Smooth muscle cell (in vitro differentiated cells): ENCODE data around the gene PREPL. TPM values are rescaled to one million over a fixed set of nuclear protein-coding genes. Genes with fewer than 3 reads are reported as not detected.

Source experiments
- DNase-seq: peaks from one replicate; lab custom pipeline; 2025; ENCODE audit not compliant: unreplicated experiment; lab: John Stamatoyannopoulos, UW
- H2AFZ ChIP-seq: fragments of 200-600 bp; sonication (generic); 2 replicates; pipeline ENCODE4 v1.6.0; 2016; ENCODE audit warnings: antibody characterized with exemption, low read depth, mild to moderate bottlenecking
- H3F3A ChIP-seq: fragments of 200-600 bp; sonication (generic); 2 replicates; pipeline ENCODE4 v1.6.0; 2017; ENCODE audit warnings: antibody characterized with exemption, low read depth
- H3K27ac ChIP-seq: fragments of 200-600 bp; sonication (generic); 2 replicates; pipeline ENCODE4 v1.5.1; 2016; ENCODE audit warnings: low read depth, mild to moderate bottlenecking
- H3K27me3 ChIP-seq: fragments of 200-600 bp; sonication (generic); 2 replicates; pipeline ENCODE4 v1.6.1; 2016; ENCODE audit warnings: low read depth, mild to moderate bottlenecking
- H3K36me3 ChIP-seq: fragments of 200-600 bp; sonication (generic); 2 replicates; pipeline ENCODE4 v1.5.1; 2016; ENCODE audit warnings: low read depth
- H3K4me1 ChIP-seq: fragments of 200-600 bp; sonication (generic); 2 replicates; pipeline ENCODE4 v1.5.1; 2016; ENCODE audit warnings: low read depth
- H3K4me2 ChIP-seq: fragments of 200-600 bp; sonication (generic); 2 replicates; pipeline ENCODE4 v1.6.0; 2016; ENCODE audit warnings: mild to moderate bottlenecking
- H3K4me3 ChIP-seq: fragments of 200-600 bp; sonication (generic); 2 replicates; pipeline ENCODE4 v1.5.1; 2016; ENCODE audit warnings: mild to moderate bottlenecking
- H3K79me2 ChIP-seq: fragments of 200-600 bp; sonication (generic); 2 replicates; pipeline ENCODE4 v1.6.0; 2016; ENCODE audit warnings: low read depth, mild to moderate bottlenecking
- H3K9ac ChIP-seq: fragments of 200-600 bp; sonication (generic); 2 replicates; pipeline ENCODE4 v1.6.0; 2016; ENCODE audit warnings: low read depth
- H3K9me3 ChIP-seq: fragments of 200-600 bp; sonication (generic); replicated peaks from 2 replicates; pipeline ENCODE4 v1.5.1; 2016; ENCODE audit warnings: low read depth
- H4K20me1 ChIP-seq: fragments of 200-600 bp; sonication (generic); 2 replicates; pipeline ENCODE4 v1.6.0; 2016; ENCODE audit warnings: low read depth
- CTCF ChIP-seq: fragments of 200-600 bp; sonication (generic); IDR thresholded peaks from 2 replicates; pipeline ENCODE4 v1.5.1; 2017; ENCODE audit warnings: borderline replicate concordance, mild to moderate bottlenecking, antibody characterized with exemption; ENCODE audit not compliant: insufficient read depth, poor library complexity, severe bottlenecking
- WGBS: methylation state at CpG from one replicate; pipeline ENCODE4 v1.1.7; 2016; ENCODE audit warnings: low lambda C conversion rate; 5-methylcytosine and 5-hydroxymethylcytosine counted together
- polyA plus RNA-seq: library from polyadenylated mRNA; unstranded; fragments of >200 nt; fragmentation: Nextera tagmentation; extraction: Ambion mirVana; gene quantifications from 2 replicates; pipeline ENCODE4 v1.2.1, GENCODE V29; 2016
- total RNA-seq: library from RNA; depleted of rRNA; stranded (reverse); fragments of >200 nt; gene quantifications from 2 replicates; pipeline ENCODE4 v1.2.3, GENCODE V29; 2014

Gene PREPL
- total and polyA plus RNA-seq, 2 experiments from 2014 or later: 16.7 to 43.8 TPM

- Histone ChIP-seq H3K9ac (no peak overlapping the region), H3F3A (no peaks in the 10 kb centered on the region), H3K36me3 (no peaks in the 10 kb centered on the region), H3K4me2 (no peak overlapping the region), H3K4me3 (no peak overlapping the region), H4K20me1 (peaks cover 20% of the 10 kb centered on the region), H3K27ac (no peak overlapping the region), H3K4me1 (peaks cover 9% of the 10 kb centered on the region), H2AFZ (no peak overlapping the region), H3K27me3 (no peaks in the 10 kb centered on the region), H3K79me2 (peaks cover 30% of the 10 kb centered on the region), H3K9me3 (no peaks in the 10 kb centered on the region)
- no peak for DNase-seq
- no peak for TF ChIP-seq CTCF
- WGBS: 98% methylated on average over 3 of the region's 3 CpGs
These were observed 2.8 kb downstream of the PREPL start for GRCh38 chr2:44358503-44358902.

GRCh38 chr2:44354761-44355160 lies 6.5 kb downstream of the PREPL start:
- 94% methylated on average over 6 of the region's 6 CpGs for WGBS
- Histone ChIP-seq H2AFZ (no peak overlapping the region), H3K9me3 (no peaks in the 10 kb centered on the region), H3K4me2 (no peak overlapping the region), H3K9ac (no peak overlapping the region), H4K20me1 (peaks cover 46% of the 10 kb centered on the region), H3K27me3 (no peaks in the 10 kb centered on the region), H3K36me3 (no peaks in the 10 kb centered on the region), H3K27ac (no peak overlapping the region), H3F3A (peaks cover 3% of the 10 kb centered on the region), H3K4me3 (no peak overlapping the region), H3K4me1 (no peaks in the 10 kb centered on the region), H3K79me2 (peaks cover 21% of the 10 kb centered on the region)
- TF ChIP-seq CTCF: no peak
- no peak for DNase-seq

GRCh38 chr2:44352510-44352909 lies 8.8 kb downstream of the PREPL start:
- Histone ChIP-seq H2AFZ (no peak overlapping the region), H3K9ac (no peak overlapping the region), H3K27ac (peak overlapping the region; percentile 51), H3K27me3 (no peaks in the 10 kb centered on the region), H3K79me2 (peaks cover 15% of the 10 kb centered on the region), H3K9me3 (no peaks in the 10 kb centered on the region), H4K20me1 (peaks cover 56% of the 10 kb centered on the region), H3K4me2 (no peak overlapping the region), H3K36me3 (no peaks in the 10 kb centered on the region), H3K4me3 (no peak overlapping the region), H3K4me1 (no peaks in the 10 kb centered on the region), H3F3A (peaks cover 3% of the 10 kb centered on the region)
- 95% methylated on average over 1 of the region's 1 CpG for WGBS
- DNase-seq: no peak
- no peak for TF ChIP-seq CTCF

- Histone ChIP-seq H3K79me2 (peaks cover 15% of the 10 kb centered on the region), H4K20me1 (peaks cover 63% of the 10 kb centered on the region), H3K9me3 (no peaks in the 10 kb centered on the region), H3F3A (peaks cover 3% of the 10 kb centered on the region), H3K4me1 (no peaks in the 10 kb centered on the region), H3K27ac (peak overlapping the region; percentile 51), H3K36me3 (no peaks in the 10 kb centered on the region), H3K27me3 (no peaks in the 10 kb centered on the region), H3K4me3 (no peak overlapping the region), H3K4me2 (no peak overlapping the region), H3K9ac (no peak overlapping the region), H2AFZ (no peak overlapping the region)
- 37% methylated on average over 2 of the region's 2 CpGs for WGBS
- no peak for TF ChIP-seq CTCF
- no peak for DNase-seq
These were observed 9.6 kb downstream of the PREPL start for GRCh38 chr2:44351676-44352075.
